ENCODE results near the gene KRCC1. TPM values are rescaled to one million over a fixed set of nuclear protein-coding genes. Genes with fewer than 3 reads are reported as not detected.

Gene KRCC1
- total RNA-seq, 1 donor from 2014 or later, result 24.3 TPM

- no peak for DNase-seq (ENCODE audit: extremely low spot score in 2 of 2)
- H3K36me3 ChIP-seq, result peaks cover 0 to 14% of the 10 kb centered on the region in 2 donors
- H3K27me3 ChIP-seq, result no peaks in the 10 kb centered on the region
- no peak for TF ChIP-seq POLR2A (IDR thresholded peaks at IDR 0.05)
- TF ChIP-seq POLR2AphosphoS5 (IDR thresholded peaks at IDR 0.05; ENCODE audit: insufficient read depth in 1 of 2, low read depth in 1 of 2), result no peak
- no peak for TF ChIP-seq CTCF (IDR thresholded peaks at IDR 0.05)
- H3K27ac ChIP-seq, result no peak overlapping the region
- H3K9me3 ChIP-seq, result no peaks in the 10 kb centered on the region
- peaks cover 7% of the 10 kb centered on the region for H3K4me1 ChIP-seq
- H3K4me3 ChIP-seq, result no peak overlapping the region
- intact Hi-C loops (cut with DNase I), result no loop called here
Observed at GRCh38 chr2:88038263-88039105, 17.1 kb downstream of the KRCC1 start.

DNA sequence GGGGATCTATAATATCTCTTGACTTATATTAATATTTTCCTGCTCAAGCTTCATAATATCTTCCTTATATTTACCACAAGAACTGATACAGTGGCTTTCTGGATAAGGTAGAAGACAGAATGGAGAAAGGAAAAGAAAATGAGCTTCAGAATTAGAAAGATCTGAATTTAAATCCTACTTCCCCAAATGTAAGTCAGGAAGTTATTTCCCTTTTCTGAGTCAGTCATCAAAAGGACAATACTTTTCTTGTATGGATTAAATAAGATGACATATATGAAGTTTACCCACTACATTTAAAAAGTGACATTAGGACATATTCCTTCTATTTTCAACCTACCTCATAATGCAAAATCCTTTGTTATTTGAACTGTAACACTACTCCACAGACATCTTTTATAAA is 19.0 kb downstream of the KRCC1 start:
- DNase-seq (ENCODE audit: extremely low spot score in 2 of 2), result no peak
- TF ChIP-seq CTCF (IDR thresholded peaks at IDR 0.05), result no peak
- TF ChIP-seq POLR2A (IDR thresholded peaks at IDR 0.05), result no peak
- TF ChIP-seq POLR2AphosphoS5 (IDR thresholded peaks at IDR 0.05; ENCODE audit: insufficient read depth in 1 of 2, low read depth in 1 of 2), result no peak

GRCh38 chr2:88036182-88036581 is 19.4 kb downstream of the KRCC1 start:
- intact Hi-C loops (cut with DNase I), result no loop called here
- Histone ChIP-seq H3K36me3 (peaks cover 0 to 32% of the 10 kb centered on the region in 2 donors), H3K4me3 (no peak overlapping the region), H3K4me1 (peaks cover 5% of the 10 kb centered on the region), H3K27me3 (no peaks in the 10 kb centered on the region), H3K27ac (no peak overlapping the region), H3K9me3 (no peaks in the 10 kb centered on the region)
- TF ChIP-seq POLR2AphosphoS5 (IDR thresholded peaks at IDR 0.05; ENCODE audit: insufficient read depth in 1 of 2, low read depth in 1 of 2) (no peak), CTCF (IDR thresholded peaks at IDR 0.05) (no peak), POLR2A (IDR thresholded peaks at IDR 0.05) (no peak)
- no peak for DNase-seq (ENCODE audit: extremely low spot score in 2 of 2)

More for the DNA sequence above, 19.0 kb downstream of the KRCC1 start:
- Histone ChIP-seq H3K4me3 (no peak overlapping the region), H3K36me3 (peaks cover 0 to 30% of the 10 kb centered on the region in 2 donors), H3K4me1 (peaks cover 5% of the 10 kb centered on the region), H3K27me3 (no peaks in the 10 kb centered on the region), H3K27ac (no peak overlapping the region), H3K9me3 (no peaks in the 10 kb centered on the region)
- intact Hi-C loops (cut with DNase I), result no loop called here

DNA sequence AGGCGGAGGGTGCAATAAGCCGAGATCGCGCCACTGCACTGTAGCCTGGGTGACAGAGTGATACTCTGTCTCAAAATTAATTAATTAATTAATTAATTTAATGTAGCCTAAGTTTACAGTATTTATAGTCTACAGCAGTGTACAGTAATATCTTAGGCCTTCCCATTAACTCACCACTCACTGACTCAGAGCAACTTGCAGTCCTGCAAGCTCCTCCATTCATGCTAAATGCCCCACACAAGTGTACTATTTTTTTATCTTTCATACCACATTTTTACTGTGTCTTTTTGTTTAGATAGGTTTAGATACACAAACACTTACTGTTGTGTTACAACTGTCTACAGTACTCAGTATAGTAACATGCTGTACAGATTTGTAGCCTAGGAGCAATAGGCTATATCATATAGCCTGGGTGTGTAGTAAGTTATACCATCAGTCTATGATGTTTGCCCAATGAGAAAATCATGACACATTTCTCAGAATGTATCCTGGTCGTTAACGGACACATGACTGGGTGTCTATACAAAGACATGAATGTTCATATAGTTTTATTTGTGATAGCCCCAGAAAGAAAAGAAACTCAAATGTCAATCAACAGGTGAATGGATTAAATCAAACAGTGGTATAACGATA is 23.4 kb downstream of the KRCC1 start:
- TF ChIP-seq POLR2A (IDR thresholded peaks at IDR 0.05) (no peak), CTCF (IDR thresholded peaks at IDR 0.05) (no peak), POLR2AphosphoS5 (IDR thresholded peaks at IDR 0.05; ENCODE audit: insufficient read depth in 1 of 2, low read depth in 1 of 2) (no peak)
- DNase-seq (ENCODE audit: extremely low spot score in 2 of 2), result no peak
- intact Hi-C loops (cut with DNase I), result no loop called here
- Histone ChIP-seq H3K27me3 (no peaks in the 10 kb centered on the region), H3K9me3 (no peaks in the 10 kb centered on the region), H3K4me3 (no peak overlapping the region), H3K27ac (no peak overlapping the region), H3K4me1 (peaks cover 5% of the 10 kb centered on the region), H3K36me3 (peaks cover 0 to 64% of the 10 kb centered on the region in 2 donors)

GRCh38 chr2:88028931-88029330 is 26.7 kb downstream of the KRCC1 start:
- no peaks in the 10 kb centered on the region for H3K4me1 ChIP-seq
- H3K27ac ChIP-seq, result no peak overlapping the region
- no peaks in the 10 kb centered on the region for H3K27me3 ChIP-seq
- H3K4me3 ChIP-seq, result no peak overlapping the region
- H3K36me3 ChIP-seq, result peaks cover 0 to 54% of the 10 kb centered on the region in 2 donors
- TF ChIP-seq POLR2AphosphoS5 (IDR thresholded peaks at IDR 0.05; ENCODE audit: insufficient read depth in 1 of 2, low read depth in 1 of 2) (no peak), POLR2A (IDR thresholded peaks at IDR 0.05) (no peak), CTCF (IDR thresholded peaks at IDR 0.05) (no peak)
- DNase-seq (ENCODE audit: extremely low spot score in 2 of 2), result no peak
- intact Hi-C loops (cut with DNase I), result no loop called here
- H3K9me3 ChIP-seq, result no peaks in the 10 kb centered on the region
